ENCODE results near the gene TACR2.

- TF ChIP-seq ZNF384 (IDR thresholded peaks at IDR 0.05) (no peak), NFRKB (IDR thresholded peaks at IDR 0.05) (no peak), SUZ12 (IDR thresholded peaks at IDR 0.05) (no peak), BHLHE40 (IDR thresholded peaks at IDR 0.05; ENCODE audit: borderline replicate concordance) (no peak), FOXM1 (IDR thresholded peaks at IDR 0.05; ENCODE audit: borderline replicate concordance) (no peak), TARDBP (IDR thresholded peaks at IDR 0.05) (no peak), HDGF (IDR thresholded peaks at IDR 0.05; ENCODE audit: borderline replicate concordance) (no peak), FOXA1 (IDR thresholded peaks at IDR 0.05) (no peak), L3MBTL2 (conservative IDR thresholded peaks at IDR 0.05) (no peak), ELF4 (IDR thresholded peaks at IDR 0.05) (no peak), ARNT (IDR thresholded peaks at IDR 0.05) (no peak)
Observed at GRCh38 chr10:69398466-69398865, 18.3 kb downstream of the TACR2 start.
